ENCODE results near the gene AP1M1.
A peak's percentile ranks its signal among the peaks of the same experiment; 100 is the strongest.

The AP1M1 gene

GRCh38 chr19:16185768-16186123 lies 12.0 kb upstream of the AP1M1 start:
- peak; percentile 61 for DNase-seq

GRCh38 chr19:16188521-16188920 lies 9.2 kb upstream of the AP1M1 start:
- DNase-seq: no peak

DNA sequence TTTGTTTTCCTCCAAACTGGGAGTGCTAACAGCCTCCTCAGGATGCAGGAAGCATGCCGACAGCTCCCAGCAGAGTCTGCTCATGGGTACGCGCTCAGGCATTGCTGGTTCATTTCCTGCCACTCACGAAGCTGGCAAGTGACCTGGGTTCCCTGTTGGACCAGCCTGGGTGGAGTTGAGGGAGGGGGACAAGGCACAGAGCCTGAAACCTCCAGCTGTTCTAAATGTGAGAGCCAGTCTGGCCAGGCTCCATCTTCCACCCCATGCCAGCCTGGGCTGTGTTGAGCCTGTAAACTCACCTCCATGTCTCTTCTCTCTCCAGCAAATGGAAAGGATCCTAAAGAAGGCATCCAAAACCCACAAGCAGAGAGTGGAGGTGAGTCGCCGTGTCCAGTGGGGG lies 7.5 kb upstream of the AP1M1 start:
- no peak for DNase-seq

DNA sequence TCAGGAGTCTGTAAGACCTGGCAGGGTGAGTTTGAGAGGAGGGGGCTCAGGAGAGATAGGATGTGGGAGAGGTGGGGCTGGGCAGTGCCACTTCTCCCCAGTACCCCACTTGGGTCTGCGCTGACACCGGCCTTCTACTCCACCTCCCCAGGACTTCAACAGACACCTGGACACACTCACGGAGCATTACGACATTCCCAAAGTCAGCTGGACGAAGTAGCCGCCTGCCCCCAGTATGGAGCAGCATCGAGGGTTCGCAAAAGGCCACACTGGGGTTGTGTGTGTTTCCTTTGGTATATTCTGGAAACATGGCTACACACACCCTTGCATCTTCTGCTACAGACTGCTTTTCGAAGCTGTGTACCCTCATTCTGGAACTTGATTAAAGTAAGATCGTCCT lies 7.0 kb upstream of the AP1M1 start:
- no peak for DNase-seq

DNA sequence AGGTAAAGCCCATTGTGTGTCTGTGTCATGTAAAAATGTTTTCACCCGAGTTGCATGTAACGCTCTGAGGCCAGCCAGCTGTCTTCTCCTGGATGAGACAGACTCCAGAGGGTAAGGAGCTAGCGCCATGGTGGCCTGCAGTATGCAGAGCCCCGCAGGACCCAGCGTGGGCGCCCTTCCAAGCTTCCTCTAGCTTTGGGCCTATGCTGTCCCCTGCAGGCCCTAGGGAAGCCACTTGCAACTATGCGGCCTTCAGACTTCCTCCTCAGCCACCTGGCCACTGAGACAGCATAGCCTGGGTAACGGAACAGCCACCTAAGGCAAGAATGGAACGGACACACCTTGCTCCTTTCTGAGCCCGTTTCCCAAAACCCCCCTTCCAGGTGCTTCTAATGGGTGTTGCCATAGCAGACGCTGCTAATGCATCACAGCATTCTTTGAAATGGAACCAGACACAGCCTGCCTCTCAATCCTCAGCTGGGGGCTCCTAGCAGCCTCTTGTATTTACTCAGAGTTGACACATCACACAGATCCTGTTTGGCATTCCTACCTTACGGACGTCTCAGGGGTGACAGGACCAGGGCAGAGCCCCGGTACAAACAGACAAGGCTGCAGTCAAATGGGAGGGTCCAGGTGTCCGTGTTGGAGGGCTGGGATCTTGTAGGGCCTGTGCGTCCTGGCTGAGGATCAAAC lies 6.3 kb upstream of the AP1M1 start:
- DNase-seq: no peak

DNA sequence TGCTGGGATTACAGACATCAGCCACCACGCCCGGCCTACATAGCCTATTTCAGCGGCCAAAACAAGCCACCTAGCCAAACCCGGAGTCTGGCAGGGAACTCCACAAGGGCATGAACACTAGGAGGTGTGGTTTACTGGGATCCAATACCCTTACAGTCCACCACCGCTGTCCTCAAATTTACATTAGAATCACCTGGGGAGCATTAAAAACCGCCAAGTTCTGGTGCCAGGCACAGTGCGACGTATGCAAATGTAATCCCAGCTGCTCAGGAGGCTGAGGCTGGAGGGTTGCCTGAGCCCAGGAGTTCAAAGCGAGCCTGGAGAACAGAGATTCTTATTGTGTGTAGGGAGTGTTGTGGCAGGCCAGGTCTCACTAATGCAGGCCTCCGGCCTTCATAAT lies 4.2 kb upstream of the AP1M1 start:
- no peak for DNase-seq

DNA sequence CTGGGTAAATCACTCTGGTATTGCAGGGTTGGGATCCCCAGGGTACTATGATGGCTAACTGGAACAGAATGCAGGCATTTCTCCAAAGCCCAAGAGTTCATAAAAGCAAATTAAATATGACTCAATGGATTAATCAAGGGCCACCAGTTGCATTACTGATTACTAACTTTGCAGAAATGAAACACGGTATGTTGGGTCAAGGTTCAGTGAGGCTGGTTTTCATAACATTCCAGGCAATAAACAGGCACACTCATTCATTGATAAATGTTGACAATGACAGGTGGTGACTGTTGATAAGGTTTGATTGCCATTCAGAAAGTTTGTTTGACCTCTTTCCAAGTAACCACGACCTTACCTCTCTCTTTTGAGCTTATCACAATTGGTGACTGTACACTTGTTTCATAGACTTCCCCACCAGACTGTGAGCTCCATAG lies 506 bp upstream of the AP1M1 start:
- no peak for DNase-seq

DNA sequence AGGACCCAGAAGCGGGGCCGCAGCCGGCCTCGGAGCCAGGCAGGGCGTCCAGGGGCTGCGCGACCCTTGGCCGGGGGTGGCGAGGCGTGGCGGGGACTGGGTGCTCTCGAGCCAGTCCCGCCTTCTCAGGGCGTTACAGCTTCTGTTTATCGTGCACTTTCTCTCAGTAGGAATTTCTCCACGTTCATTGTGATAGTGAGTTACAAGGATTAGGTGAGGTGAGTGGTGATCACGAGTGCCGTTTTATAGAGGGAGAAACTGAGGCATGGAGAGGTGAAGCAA lies 600 bp downstream of the AP1M1 start:
- no peak for DNase-seq

- no peak for DNase-seq
Measured at GRCh38 chr19:16199275-16199932, 1.7 kb downstream of the AP1M1 start.

GRCh38 chr19:16200038-16201010 lies 2.6 kb downstream of the AP1M1 start:
- DNase-seq: no peak

GRCh38 chr19:16201011-16201391 lies 3.3 kb downstream of the AP1M1 start:
- DNase-seq: no peak

- no peak for DNase-seq
Measured at GRCh38 chr19:16202320-16203255, 4.9 kb downstream of the AP1M1 start.

- DNase-seq: no peak
Measured at GRCh38 chr19:16203256-16204004, 5.7 kb downstream of the AP1M1 start.

- no peak for DNase-seq
Measured at GRCh38 chr19:16204005-16204294, 6.2 kb downstream of the AP1M1 start.

DNA sequence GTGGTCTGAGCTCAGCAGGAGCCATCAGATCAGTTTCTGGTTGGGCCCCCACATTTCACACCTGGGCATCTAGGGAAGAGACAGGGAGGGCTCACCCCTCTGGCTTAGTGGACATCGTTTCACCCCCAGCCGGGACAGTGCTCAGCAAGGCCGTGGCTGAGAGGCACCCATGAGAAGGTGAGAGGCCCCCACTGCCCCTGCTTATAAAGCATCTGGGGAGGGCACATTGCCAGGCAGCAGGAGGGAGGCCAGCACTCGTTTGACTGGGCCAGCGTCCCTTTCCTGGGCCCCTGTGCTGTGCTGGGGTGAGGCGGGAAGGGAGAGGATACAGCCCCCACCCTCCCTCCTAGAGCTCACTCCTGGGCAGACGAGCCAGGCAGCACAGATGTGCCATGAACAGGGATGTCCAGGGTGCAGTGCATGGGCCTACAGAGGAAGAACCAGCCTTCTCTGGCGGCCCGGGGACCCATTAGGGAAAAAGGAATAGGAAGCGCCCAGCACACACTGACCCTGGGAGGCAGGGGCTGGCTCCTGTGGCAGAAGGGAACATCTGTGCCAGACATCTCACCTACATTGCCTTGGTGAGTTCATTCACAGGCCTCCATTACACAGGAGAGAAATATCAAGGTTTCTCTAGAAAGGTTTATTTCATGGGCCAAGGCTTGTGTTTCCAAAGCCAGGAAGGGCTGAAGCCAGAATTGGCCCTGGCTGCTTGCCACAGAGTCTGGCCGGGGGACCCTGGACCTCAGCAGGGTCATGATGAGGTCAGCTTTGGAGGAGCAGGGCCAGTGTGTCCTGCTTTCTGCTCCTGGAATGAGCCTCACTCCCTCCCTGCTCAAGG lies 7.7 kb downstream of the AP1M1 start:
- DNase-seq: no peak

DNA sequence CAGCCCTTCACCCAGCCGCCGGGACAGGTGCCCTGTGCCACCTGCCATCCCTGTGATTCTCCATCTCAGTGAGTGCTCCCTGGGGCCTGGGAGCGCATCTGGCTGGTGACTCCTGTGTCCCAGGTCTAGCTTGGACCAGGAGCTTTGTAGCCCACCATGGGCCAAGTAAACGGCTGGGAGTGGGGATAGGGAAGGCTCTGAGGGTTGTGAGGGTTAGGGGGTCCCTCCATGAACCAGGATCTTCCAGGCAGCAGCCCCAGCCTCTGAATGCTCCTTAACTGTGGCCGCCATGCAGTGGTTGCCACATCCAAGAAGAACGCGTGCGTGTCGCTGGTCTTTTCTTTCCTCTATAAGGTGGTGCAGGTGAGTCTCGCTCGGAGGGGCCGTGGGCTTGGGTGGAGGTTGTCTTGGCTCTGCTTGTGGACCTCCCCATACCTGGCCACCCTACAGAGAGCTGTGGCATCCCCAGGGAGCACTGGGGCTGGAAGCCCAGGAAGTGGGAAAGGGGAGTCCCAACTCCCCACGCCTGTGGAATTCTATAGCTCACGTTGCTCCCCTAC lies 8.4 kb downstream of the AP1M1 start:
- no peak for DNase-seq

DNA sequence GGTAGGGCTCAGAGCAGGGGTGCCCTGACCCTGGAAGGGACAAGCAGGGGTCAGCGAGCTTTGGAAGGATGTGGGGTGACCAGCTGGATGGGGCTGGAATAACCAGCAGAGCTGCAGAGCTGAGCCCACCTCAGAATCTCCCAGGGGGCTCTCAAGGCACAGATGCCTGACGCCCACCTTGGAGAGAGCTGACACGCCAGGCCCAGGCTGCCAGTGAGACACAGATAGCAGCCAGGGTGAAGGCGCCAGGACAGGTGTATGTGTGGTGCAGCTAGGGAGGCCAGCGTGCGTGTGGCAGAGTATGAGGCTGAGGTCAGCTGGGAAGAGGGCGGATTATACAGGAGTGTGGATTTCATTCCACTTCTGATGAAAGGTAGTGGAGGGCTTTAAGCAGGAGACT lies 8.9 kb downstream of the AP1M1 start:
- no peak for DNase-seq

DNA sequence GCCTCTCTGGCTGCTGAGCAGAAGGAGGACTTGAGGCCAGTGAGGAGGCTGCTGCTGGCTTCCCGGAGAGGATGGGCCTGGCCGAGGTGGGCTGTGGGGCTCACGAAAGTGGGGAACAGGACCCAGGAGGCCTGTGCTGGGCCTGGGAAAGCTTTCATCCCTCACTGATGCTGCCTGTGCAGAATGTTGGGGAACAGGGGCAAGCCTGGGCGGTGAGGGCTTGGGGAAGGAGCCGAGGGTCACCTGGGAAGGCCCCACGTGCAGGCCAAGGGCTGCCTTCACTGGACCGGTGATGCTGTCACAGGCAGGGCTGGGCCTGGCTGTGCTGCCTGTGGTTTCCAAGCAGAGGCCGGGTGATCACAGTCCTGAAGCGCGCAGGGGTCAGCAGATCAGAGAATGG lies 9.4 kb downstream of the AP1M1 start:
- DNase-seq: peak; percentile 13

DNA sequence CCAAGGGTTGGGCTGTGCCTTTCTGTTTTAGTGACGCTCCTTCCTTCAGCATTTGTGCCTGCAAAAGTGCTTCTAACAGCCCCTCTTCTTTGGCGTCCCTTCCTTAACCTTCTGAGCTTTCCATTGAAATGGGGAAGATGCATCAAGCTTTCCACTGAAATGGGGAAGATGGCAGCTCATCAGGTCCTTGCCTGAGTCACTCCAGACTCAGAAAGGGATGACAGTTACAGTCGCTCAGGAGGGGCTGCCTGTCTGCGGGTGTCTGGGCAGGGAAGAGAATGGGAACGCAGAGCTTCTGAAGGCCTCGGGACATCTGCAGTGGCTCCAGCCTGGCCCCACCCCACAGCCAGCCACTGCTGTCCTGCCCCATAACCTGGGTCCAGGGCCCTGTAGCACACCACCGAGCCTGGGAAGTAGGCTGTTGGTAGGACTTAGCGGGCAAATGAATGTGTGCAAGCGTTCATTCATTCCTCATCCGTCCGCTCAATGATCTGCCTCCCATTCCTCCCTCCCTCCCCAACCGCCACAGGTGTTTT lies 9.8 kb downstream of the AP1M1 start:
- DNase-seq: no peak

DNA sequence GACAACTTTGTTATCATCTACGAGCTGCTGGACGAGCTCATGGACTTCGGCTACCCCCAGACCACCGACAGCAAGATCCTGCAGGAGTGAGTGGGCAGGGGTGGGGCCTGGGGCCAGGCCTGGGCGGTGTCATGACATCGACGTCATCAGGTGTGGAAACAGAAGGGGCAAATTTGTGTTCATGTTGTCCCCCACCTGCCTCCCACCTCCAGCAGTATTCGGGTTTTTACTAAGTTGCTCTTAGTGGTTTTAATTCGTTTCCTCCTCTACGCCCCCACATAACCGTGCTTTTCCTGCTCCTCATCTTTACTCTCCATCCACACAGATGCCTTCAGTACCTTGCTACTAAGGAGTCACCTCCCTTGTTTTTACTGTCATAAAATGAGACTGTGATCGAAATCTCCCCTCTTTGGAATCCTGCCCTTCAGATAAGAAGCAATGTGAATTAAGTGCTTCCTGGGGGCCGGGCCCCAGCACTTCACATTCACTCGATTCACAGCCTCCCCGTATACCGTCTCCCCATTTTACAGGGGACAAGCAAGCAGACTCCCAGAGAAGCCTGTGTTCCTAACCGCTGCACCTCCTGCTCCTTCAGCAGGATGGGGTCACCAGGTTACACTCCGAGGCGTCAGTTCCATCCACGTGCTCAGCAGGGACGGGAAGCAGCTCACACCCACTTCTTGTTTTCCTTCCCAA lies 10.5 kb downstream of the AP1M1 start:
- DNase-seq: no peak

Data from right hindlimb (tissue), 1 donor.